ENCODE results near the gene RFX2. TPM values are rescaled to one million over a fixed set of nuclear protein-coding genes. Genes with fewer than 3 reads are reported as not detected.

RFX2 gene
- total RNA-seq, 1 experiment from 2014 or later: 10.5 TPM

DNA sequence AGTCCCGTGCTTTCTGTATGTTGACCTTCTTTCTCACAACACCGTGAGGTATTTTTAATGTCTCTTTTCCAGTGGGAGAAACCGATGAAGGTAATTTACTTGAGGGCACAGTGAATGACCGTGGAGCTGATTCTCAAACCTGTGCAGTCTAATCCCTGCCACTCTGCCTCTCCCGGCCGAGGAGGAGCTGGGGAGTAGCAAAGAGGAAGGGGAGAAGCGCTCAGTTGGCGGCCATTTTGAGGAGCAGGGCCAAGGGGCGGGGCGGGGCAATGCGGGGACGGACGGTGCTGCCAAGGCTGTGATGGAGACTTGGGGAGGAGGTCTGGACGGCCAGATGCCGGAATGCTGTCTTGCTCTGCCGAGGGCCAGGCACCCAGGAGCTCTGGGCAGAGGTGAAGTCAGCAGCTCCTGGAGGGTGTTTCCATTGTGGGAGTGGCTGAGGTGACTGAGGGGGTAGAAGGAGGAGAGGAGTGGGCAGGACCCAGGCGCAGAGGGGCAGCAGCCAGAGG lies 120.0 kb downstream of the RFX2 start:
- Histone ChIP-seq H3K9ac (ENCODE audit: low read length) (peak overlapping the region; percentile 31), H3F3A (ENCODE audit: low read length, unreplicated experiment) (no peaks in the 10 kb centered on the region), H3K4me3 (ENCODE audit: low read length) (peak overlapping the region; percentile 51), H2AFZ (ENCODE audit: low read length) (peak overlapping the region; percentile 92), H3K9me3 (ENCODE audit: low read length) (no peaks in the 10 kb centered on the region), H3K36me3 (ENCODE audit: low read depth, low read length) (no peaks in the 10 kb centered on the region), H4K20me1 (ENCODE audit: low read length) (no peaks in the 10 kb centered on the region), H3K79me2 (ENCODE audit: low read length) (no peaks in the 10 kb centered on the region), H3K27ac (ENCODE audit: low read length) (no peak overlapping the region), H3K9me2 (replicated peaks; ENCODE audit: low read length) (no peaks in the 10 kb centered on the region), H3K27me3 (ENCODE audit: low read length) (no peaks in the 10 kb centered on the region), H3K4me2 (ENCODE audit: low read length) (peak overlapping the region; percentile 67), H3K4me1 (ENCODE audit: insufficient read depth, low read length) (peaks cover 21% of the 10 kb centered on the region)
- TF ChIP-seq EZH2 (IDR thresholded peaks at IDR 0.05; ENCODE audit: low read length, unreplicated experiment) (no peak), EZH2phosphoT487 (IDR thresholded peaks at IDR 0.05; ENCODE audit: borderline replicate concordance, low read length) (no peak)
- TF ChIP-seq, protein P1, sequence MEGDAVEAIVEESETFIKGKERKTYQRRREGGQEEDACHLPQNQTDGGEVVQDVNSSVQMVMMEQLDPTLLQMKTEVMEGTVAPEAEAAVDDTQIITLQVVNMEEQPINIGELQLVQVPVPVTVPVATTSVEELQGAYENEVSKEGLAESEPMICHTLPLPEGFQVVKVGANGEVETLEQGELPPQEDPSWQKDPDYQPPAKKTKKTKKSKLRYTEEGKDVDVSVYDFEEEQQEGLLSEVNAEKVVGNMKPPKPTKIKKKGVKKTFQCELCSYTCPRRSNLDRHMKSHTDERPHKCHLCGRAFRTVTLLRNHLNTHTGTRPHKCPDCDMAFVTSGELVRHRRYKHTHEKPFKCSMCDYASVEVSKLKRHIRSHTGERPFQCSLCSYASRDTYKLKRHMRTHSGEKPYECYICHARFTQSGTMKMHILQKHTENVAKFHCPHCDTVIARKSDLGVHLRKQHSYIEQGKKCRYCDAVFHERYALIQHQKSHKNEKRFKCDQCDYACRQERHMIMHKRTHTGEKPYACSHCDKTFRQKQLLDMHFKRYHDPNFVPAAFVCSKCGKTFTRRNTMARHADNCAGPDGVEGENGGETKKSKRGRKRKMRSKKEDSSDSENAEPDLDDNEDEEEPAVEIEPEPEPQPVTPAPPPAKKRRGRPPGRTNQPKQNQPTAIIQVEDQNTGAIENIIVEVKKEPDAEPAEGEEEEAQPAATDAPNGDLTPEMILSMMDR (conservative IDR thresholded peaks at IDR 0.05; ENCODE audit: low read depth, low read length): no peak
- peak; percentile 32 for DNase-seq
- CTCF ChIA-PET: interaction anchor here (0.8 to 3.0 kb wide), 2 partner anchors 23 to 32 kb away, joined by 4 to 23 read pairs; no protein-coding TSS in a partner anchor
- ATAC-seq: peak; percentile 49
- POLR2A ChIA-PET (ENCODE audit: unreplicated experiment): interaction anchor here (0.5 to 0.6 kb wide), 2 partner anchors 16 to 272 kb away, joined by 3 to 9 read pairs; no protein-coding TSS in a partner anchor
- intact Hi-C loops (cut with micrococcal nuclease): no loop called here
- BruUV-seq (replicated peaks): no TSS peak

DNA sequence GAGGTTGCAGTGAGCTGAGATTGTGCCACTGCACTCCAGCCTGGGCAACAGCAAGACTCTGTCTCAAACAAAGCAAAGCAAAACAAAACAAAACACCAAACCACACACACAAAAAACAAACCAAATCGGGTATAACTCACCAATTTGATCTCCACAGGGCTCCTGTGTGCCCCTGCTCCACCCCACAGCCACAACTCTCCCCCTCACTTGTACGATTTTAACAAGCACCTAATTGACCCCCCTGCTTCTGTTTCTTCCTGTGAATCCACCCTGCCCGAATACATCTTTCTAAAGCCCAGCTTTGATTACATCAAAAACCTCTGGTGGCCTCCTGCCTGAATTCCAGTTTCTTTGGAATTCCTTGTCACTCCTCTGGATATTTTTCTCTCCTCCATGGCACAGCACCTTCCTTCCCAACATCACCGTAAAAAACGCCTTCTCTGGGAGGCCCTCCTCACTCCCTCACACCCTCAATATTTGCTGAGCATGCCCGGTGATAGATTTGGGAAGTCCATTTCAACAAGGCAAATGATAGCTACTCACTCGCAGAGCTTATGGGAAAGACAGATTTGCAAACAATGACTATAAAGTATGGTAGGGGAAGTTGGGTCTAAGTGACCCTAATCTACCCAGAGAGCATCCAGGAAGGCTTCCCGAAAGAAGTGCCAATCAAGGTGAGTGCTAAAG lies 120.8 kb downstream of the RFX2 start:
- Histone ChIP-seq H3K4me3 (ENCODE audit: low read length) (peak overlapping the region; percentile 51; the same call in 1 of the 2 replicates), H2AFZ (ENCODE audit: low read length) (peak overlapping the region; percentile 92), H3F3A (ENCODE audit: low read length, unreplicated experiment) (no peaks in the 10 kb centered on the region), H3K9me2 (replicated peaks; ENCODE audit: low read length) (no peaks in the 10 kb centered on the region), H3K4me1 (ENCODE audit: insufficient read depth, low read length) (peaks cover 21% of the 10 kb centered on the region), H3K9ac (ENCODE audit: low read length) (peak overlapping the region; percentile 31; the same call in 1 of the 2 replicates), H3K4me2 (ENCODE audit: low read length) (peak overlapping the region; percentile 67), H3K79me2 (ENCODE audit: low read length) (no peaks in the 10 kb centered on the region), H3K9me3 (ENCODE audit: low read length) (no peaks in the 10 kb centered on the region), H3K36me3 (ENCODE audit: low read depth, low read length) (no peaks in the 10 kb centered on the region), H3K27me3 (ENCODE audit: low read length) (no peaks in the 10 kb centered on the region), H4K20me1 (ENCODE audit: low read length) (no peaks in the 10 kb centered on the region), H3K27ac (ENCODE audit: low read length) (no peak overlapping the region)
- POLR2A ChIA-PET (ENCODE audit: unreplicated experiment): interaction anchor here (0.6 kb wide), 2 partner anchors 15 to 528 kb away, joined by 7 to 9 read pairs; no protein-coding TSS in a partner anchor
- ATAC-seq (no peak), DNase-seq (no peak)
- CTCF ChIA-PET: interaction anchor here (3.0 kb wide), 1 partner anchor 33 kb away, joined by 23 read pairs; no protein-coding TSS in a partner anchor
- TF ChIP-seq, protein P1 (conservative IDR thresholded peaks at IDR 0.05; ENCODE audit: low read depth, low read length): no peak
- TF ChIP-seq EZH2phosphoT487 (IDR thresholded peaks at IDR 0.05; ENCODE audit: borderline replicate concordance, low read length) (no peak), EZH2 (IDR thresholded peaks at IDR 0.05; ENCODE audit: low read length, unreplicated experiment) (no peak)
- no TSS peak for BruUV-seq (replicated peaks)
- intact Hi-C loops (cut with micrococcal nuclease): no loop called here

Data from PC-3 (cell line).